Glomerular visceral epithelial cell (primary cell): ENCODE measurements around the gene SPINT4.
A peak's percentile ranks its signal among the peaks of the same experiment; 100 is the strongest.
"Not testable (repeated sequence)": the region's sequence is repeated elsewhere in the genome, so short reads cannot be mapped to it uniquely, and the experiment has no call there.

Source experiments
- DNase-seq: peaks from one replicate; pipeline ENCODE4 v3.0.0-alpha.2; 2016; ENCODE audit errors: extremely low spot score

The SPINT4 gene

GRCh38 chr20:45722047-45722446 is at the start of gene SPINT4:
Gene SPINT4, plus strand, starts transcription at chr20:45722347. Its CDS starts 21 bp downstream, at chr20:45722368.
- DNase-seq: no peak

- no peak for DNase-seq
These were observed 49.4 kb upstream of the SPINT4 start for GRCh38 chr20:45672765-45673164.

GRCh38 chr20:45679650-45680049 is 42.5 kb upstream of the SPINT4 start:
- no peak for DNase-seq

GRCh38 chr20:45685896-45686295 is 36.3 kb upstream of the SPINT4 start:
- peak; percentile 9 for DNase-seq

GRCh38 chr20:45693346-45693745 is 28.8 kb upstream of the SPINT4 start:
- not testable (repeated sequence) for DNase-seq

- DNase-seq: no peak
These were observed 26.7 kb upstream of the SPINT4 start for GRCh38 chr20:45695496-45695895.

GRCh38 chr20:45701104-45701503 is 21.0 kb upstream of the SPINT4 start:
- DNase-seq: no peak

DNA sequence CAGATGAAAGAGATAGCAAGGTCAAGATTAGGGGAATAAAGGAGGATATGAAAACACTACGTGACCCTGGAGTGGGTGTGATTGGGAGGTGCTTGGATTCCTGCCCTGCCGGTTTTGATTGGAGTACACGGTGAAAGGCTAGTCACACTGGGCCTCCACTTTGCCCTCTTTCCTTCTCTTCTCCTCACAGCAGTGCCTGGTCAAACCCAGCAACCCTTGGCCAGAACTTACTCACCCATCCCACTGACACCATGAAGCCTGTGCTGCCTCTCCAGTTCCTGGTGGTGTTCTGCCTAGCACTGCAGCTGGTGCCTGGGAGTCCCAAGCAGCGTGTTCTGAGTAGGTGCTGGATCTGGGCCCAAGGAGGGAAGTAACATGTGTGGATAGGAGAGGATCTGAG is 20.3 kb upstream of the SPINT4 start, which contains the start of gene WFDC13:
WFDC13 (plus strand) TSS at position 166 of the 400 bp plus-strand sequence; CDS start at position 252, 86 bp downstream.
- DNase-seq: no peak

- DNase-seq: no peak
These were observed 17.0 kb upstream of the SPINT4 start, which contains the start of gene WFDC10B for GRCh38 chr20:45704969-45705637. Gene WFDC10B, minus strand, starts transcription at chr20:45705019. Its CDS starts 19,027 bp downstream, at chr20:45685992.

GRCh38 chr20:45716141-45716688 is 5.9 kb upstream of the SPINT4 start:
- DNase-seq: not testable (repeated sequence)

DNA sequence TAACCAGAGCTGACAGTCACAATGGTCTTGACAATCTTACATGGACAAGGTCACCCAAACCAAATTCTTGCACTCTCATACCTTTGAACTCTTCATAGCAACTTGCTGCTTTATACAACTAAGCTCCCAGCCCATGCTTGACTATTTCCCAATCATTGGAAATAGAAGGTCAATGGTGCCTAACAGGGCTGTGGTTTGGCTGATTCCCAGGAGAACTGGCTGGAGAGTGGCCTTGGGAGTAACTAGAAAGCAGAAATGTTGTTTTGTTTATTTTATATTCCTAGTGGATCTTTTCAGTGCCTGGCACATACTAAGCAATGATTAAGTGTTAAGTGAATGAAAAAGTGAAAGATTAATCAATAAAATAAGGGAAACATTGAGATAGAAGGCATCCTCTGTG is 3.0 kb downstream of the SPINT4 start:
- no peak for DNase-seq

GRCh38 chr20:45727044-45727443 is 4.9 kb downstream of the SPINT4 start:
- no peak for DNase-seq

DNA sequence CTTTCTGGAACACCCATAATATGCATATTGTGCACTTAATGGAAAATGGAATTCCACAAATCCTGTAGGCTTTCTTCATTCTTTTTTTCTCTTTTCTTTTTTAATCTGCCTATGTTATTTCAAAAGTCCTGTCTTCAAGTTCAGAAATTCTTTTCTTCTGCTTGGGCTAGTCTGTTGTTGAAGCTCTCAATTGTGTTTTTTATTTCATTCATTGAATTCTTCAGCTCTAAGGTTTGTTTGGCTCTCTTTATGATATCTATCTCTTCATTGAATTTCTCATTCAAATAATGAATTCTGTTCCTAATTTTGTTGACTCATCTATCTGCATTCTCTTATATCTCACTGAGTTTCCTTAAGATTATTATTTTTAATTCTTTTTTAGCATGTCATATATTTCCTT is 10.1 kb downstream of the SPINT4 start:
- no peak for DNase-seq

DNA sequence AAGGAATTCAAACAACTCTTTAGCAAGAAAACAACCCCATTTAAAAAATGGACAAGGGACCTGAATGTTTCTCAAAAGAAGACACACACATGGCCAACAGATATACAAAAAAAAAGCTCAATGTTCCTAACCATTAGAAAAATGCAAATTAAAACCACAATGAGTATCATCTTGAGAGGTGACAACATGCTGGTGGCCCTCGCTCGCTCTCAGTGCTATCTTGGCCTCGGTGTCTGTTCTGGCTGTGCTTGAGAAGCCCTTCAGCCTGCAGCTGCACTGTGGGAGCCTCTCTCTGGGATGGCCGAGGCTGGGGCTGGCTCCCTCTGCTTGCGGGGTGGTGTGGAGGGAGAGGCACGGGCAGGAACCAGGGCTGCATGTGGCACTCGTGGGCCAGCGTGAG is 13.4 kb downstream of the SPINT4 start:
- DNase-seq: no peak

GRCh38 chr20:45735988-45736387 is 13.8 kb downstream of the SPINT4 start:
- no peak for DNase-seq

GRCh38 chr20:45742596-45742995 is 20.4 kb downstream of the SPINT4 start:
- DNase-seq: no peak

GRCh38 chr20:45745015-45745414 is 22.9 kb downstream of the SPINT4 start:
- no peak for DNase-seq

GRCh38 chr20:45751721-45752120 is 29.6 kb downstream of the SPINT4 start:
- DNase-seq: no peak

- no peak for DNase-seq
These were observed 30.6 kb downstream of the SPINT4 start for GRCh38 chr20:45752746-45753145.

DNA sequence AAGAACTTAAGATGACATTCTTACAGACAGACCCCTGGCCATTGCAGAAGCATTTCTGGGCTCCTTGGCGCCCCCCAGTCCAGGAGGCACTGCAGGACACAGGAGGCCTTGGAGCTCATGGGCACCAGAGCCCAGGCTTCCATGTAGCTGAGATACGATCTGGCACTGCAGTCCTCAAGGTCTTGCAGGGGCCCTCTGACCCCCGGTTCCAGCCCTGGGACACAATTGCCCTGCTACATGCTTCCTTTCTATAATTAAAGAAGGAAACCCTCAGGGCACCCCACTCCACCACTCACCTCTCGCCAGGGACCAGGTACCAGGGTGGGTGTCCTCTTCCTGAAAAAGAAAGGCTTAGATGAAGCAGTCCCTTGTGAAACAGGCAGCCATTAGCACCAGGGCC is 35.9 kb downstream of the SPINT4 start:
- no peak for DNase-seq

DNA sequence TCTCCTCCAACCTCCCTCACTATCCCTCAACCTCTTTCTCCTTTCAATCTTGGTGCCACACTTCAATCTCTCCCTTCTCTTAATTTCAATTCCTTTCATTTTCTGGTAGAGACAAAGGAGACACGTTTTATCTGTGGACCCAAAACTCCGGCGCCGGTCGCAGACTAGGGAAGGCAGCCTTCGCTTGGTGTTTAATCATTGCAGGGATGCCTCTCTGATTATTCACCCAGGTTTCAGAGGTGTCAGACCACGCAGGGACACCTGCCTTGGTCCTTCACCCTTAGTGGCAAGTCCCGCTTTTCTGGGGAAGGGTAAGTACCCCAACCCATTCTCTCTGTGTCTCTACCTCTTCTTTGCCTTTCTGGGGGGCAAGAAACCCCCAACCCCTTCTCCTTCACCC is 37.8 kb downstream of the SPINT4 start:
- DNase-seq: not testable (repeated sequence)

- not testable (repeated sequence) for DNase-seq
These were observed 39.8 kb downstream of the SPINT4 start for GRCh38 chr20:45761966-45762365.

GRCh38 chr20:45764618-45765282 is 42.6 kb downstream of the SPINT4 start:
- DNase-seq: not testable (repeated sequence)
